K562 (cell line): Measurements from ENCODE around the gene NKAIN4. TPM values are rescaled to one million over a fixed set of nuclear protein-coding genes. Genes with fewer than 3 reads are reported as not detected.

Experiments
- ATAC-seq: fragments of 200-7000 bp; cut with Tn5 transposase; 3 replicates; pipeline ENCODE4 v1.9.1; 2020; ENCODE audit warnings: moderate library complexity
- BruUV-seq: library from RNA; stranded (reverse); fragments of 400-500 nt; replicated peaks from 2 replicates; lab custom pipeline; 2021; lab: Mats Ljungman, UMichigan
- CTCF ChIA-PET: fragments of 300-600 bp; formaldehyde crosslinking; extraction: SDS; loops from one replicate; lab custom pipeline; 2021; ENCODE audit warnings: low intra/inter-chr PET ratio; lab: Yijun Ruan, JAX
- POLR2A ChIA-PET: fragments of 300-600, 350-650 bp; sonication (Branson Sonifier 250); formaldehyde crosslinking; extraction: SDS; loops from one replicate; lab custom pipeline; 2021; ENCODE audit warnings: antibody characterized with exemption, inconsistent platforms; lab: Yijun Ruan, JAX
- DNase-seq, 4 experiments: peaks; one replicate each; pipeline versions ENCODE4 v3.0.0 to v3.0.0-alpha.2; 2011 to 2018; ENCODE audit warnings: low spot score in 3 of 4, mixed read lengths in 3 of 4; ENCODE audit errors: extremely low read depth in 1 of 4
- FAIRE-seq: peaks from 2 replicates; lab custom pipeline; 2011; peaks lifted over from hg19 to GRCh38; lab: Jason Lieb, UNC
- H2AFZ ChIP-seq: 2 replicates; pipeline ENCODE4 v1.6.0; 2011; ENCODE audit warnings: low read depth, low read length, control low read depth, inconsistent platforms
- H3K27ac ChIP-seq: fragments of 200-600 bp; 3 replicates; pipeline ENCODE4 v1.8.0; 2011; ENCODE audit warnings: low read depth, mild to moderate bottlenecking, control low read depth, inconsistent platforms, low read length, moderate library complexity, mixed read lengths; ENCODE audit errors: extremely low read depth
- H3K27me3 ChIP-seq, 2 experiments: fragments of 300-600 bp in 1 of 2; 2 replicates in 1 of 2; 3 replicates in 1 of 2; pipeline versions ENCODE4 v1.6.0 to v1.8.0; 2011; ENCODE audit warnings: inconsistent platforms in 2 of 2, low read length in 2 of 2, mild to moderate bottlenecking in 1 of 2, mixed read lengths in 1 of 2, moderate library complexity in 1 of 2; ENCODE audit not compliant: control insufficient read depth in 2 of 2, insufficient read depth in 2 of 2
- H3K36me3 ChIP-seq: fragments of 300-600 bp; 3 replicates; pipeline ENCODE4 v1.8.0; 2011; ENCODE audit warnings: mild to moderate bottlenecking, low read length, inconsistent platforms; ENCODE audit not compliant: control insufficient read depth, insufficient read depth
- H3K4me1 ChIP-seq, 2 experiments: fragments of 200-600 bp in 1 of 2; replicated peaks in 1 of 2; 2 replicates in 1 of 2; 3 replicates in 1 of 2; pipeline versions ENCODE4 v1.5.1 to v1.8.0; 2011; ENCODE audit warnings: inconsistent platforms in 2 of 2, low read length in 2 of 2, mild to moderate bottlenecking in 1 of 2, mixed read lengths in 1 of 2, moderate library complexity in 1 of 2; ENCODE audit not compliant: control insufficient read depth in 2 of 2, insufficient read depth in 2 of 2
- H3K4me2 ChIP-seq: 2 replicates; pipeline ENCODE4 v1.6.1; 2011; ENCODE audit warnings: low read length, control low read depth, inconsistent platforms, mixed read lengths; ENCODE audit not compliant: insufficient read depth
- H3K4me3 ChIP-seq: fragments of 200-600 bp; sonication (generic), shearing (Covaris generic); 2 replicates; pipeline ENCODE4 v1.5.1; 2016; ENCODE audit warnings: control low read depth, inconsistent platforms
- H3K79me2 ChIP-seq: fragments of 200-600 bp; 3 replicates; pipeline ENCODE4 v1.8.0; 2011; ENCODE audit warnings: low read length, inconsistent platforms; ENCODE audit not compliant: control insufficient read depth, insufficient read depth
- H3K9ac ChIP-seq, 2 experiments: 2 replicates each; pipeline versions ENCODE4 v1.6.0 to v1.6.1; 2011; ENCODE audit warnings: low read depth in 2 of 2, low read length in 2 of 2, control low read depth in 1 of 2, inconsistent platforms in 1 of 2, mild to moderate bottlenecking in 1 of 2, mixed read lengths in 1 of 2; ENCODE audit not compliant: insufficient read depth in 1 of 2
- H3K9me1 ChIP-seq: one replicate; pipeline ENCODE4 v1.6.0; 2011; ENCODE audit warnings: inconsistent platforms, mild to moderate bottlenecking, low read length, moderate library complexity; ENCODE audit not compliant: control insufficient read depth, insufficient read depth
- H3K9me3 ChIP-seq: replicated peaks from 2 replicates; pipeline ENCODE4 v1.5.1; 2011; ENCODE audit warnings: low read depth, low read length, inconsistent platforms; ENCODE audit not compliant: control insufficient read depth, insufficient read depth
- H4K20me1 ChIP-seq: replicated peaks from 2 replicates; pipeline ENCODE4 v1.6.1; 2011; ENCODE audit warnings: low read length, inconsistent platforms, mixed read lengths; ENCODE audit not compliant: control insufficient read depth, insufficient read depth
- EHMT2 ChIP-seq: fragments of 450-650 bp; IDR thresholded peaks from 2 replicates; pipeline ENCODE4 v1.6.1; 2018; ENCODE audit warnings: antibody characterized with exemption
- EP300 ChIP-seq: IDR thresholded peaks from 2 replicates; pipeline ENCODE4 v1.6.1; 2012; ENCODE audit warnings: low read length, improper control_type of control experiment
- EWSR1 ChIP-seq: fragments of 450-650 bp; IDR thresholded peaks from 2 replicates; pipeline ENCODE4 v1.6.1; 2018; ENCODE audit warnings: borderline replicate concordance, mild to moderate bottlenecking, low read depth, moderate library complexity; ENCODE audit not compliant: partially characterized antibody
- SP1 ChIP-seq: sonication (generic); formaldehyde crosslinking; IDR thresholded peaks from 2 replicates; pipeline ENCODE4 v1.8.1; 2022; ENCODE audit warnings: mild to moderate bottlenecking, missing genetic modification reagents
- ZNF41 ChIP-seq: fragments of 250-450 bp; sonication (Bioruptor Pico); conservative IDR thresholded peaks from 2 replicates; pipeline ENCODE4 v1.4.0; 2020; ENCODE audit warnings: mild to moderate bottlenecking
- ZNF695 ChIP-seq: fragments of 450-650 bp; formaldehyde crosslinking; IDR thresholded peaks from 2 replicates; pipeline ENCODE4 v1.4.0; 2020; ENCODE audit warnings: mild to moderate bottlenecking, moderate library complexity
- WGBS: fragments of 100-300 bp; shearing (Covaris generic); methylation state at CpG from one replicate; pipeline ENCODE4 v1.1.6; 2016; ENCODE audit warnings: low coverage, mixed read lengths; ENCODE audit not compliant: insufficient coverage; ENCODE audit errors: missing lambda C conversion rate; 5-methylcytosine and 5-hydroxymethylcytosine counted together
- in situ Hi-C: fragments of 300-500 bp; cut with MboI; formaldehyde crosslinking; loops from 4 replicates; pipeline ENCODE4 v1.15.0; 2018; ENCODE audit warnings: inconsistent platforms, mixed read lengths
- intact Hi-C: fragments of 100-400 bp; cut with micrococcal nuclease; formaldehyde crosslinking; loops from 2 replicates; pipeline ENCODE4 v1.14.2; 2022
- polyA plus RNA-seq, 8 experiments: library from polyadenylated mRNA; depleted of rRNA in 4 of 8; stranded (reverse) in 5 of 8; unstranded in 3 of 8; fragments of >200 nt; fragmentation: Nextera tagmentation in 2 of 8; fragmentation: Illumina TruSeq in 1 of 8; extraction: Ambion mirVana in 2 of 8; extraction: Trizol in 1 of 8; gene quantifications; 2 replicates each; pipeline versions ENCODE4 v1.2.1 to v1.2.3, GENCODE V29; 2011 to 2014; ENCODE audit warnings: inconsistent platforms in 1 of 8, missing spikeins in 1 of 8
- total RNA-seq, 7 experiments: library from RNA; depleted of rRNA in 6 of 7; stranded (reverse); fragments of >200 nt in 6 of 7; fragmentation: Illumina TruSeq in 2 of 7; extraction: Trizol in 2 of 7; gene quantifications; 2 replicates each; pipeline versions ENCODE4 v1.2.1 to v1.2.3, GENCODE V29; 2011 to 2021; ENCODE audit warnings: low replicate concordance in 1 of 7
- TF ChIP-seq, protein P1 (sequence below): fragments of 450-650 bp; IDR thresholded peaks from 2 replicates; pipeline ENCODE4 v1.6.1; 2014; ENCODE audit warnings: low read depth, mild to moderate bottlenecking, moderate library complexity, borderline replicate concordance
- TF ChIP-seq, protein P2 (sequence below): fragments of 450-650 bp; formaldehyde crosslinking; IDR thresholded peaks from 2 replicates; pipeline ENCODE4 v1.4.0; 2020; ENCODE audit warnings: mild to moderate bottlenecking, moderate library complexity
- TF ChIP-seq, protein P3 (sequence below): fragments of 200-400 bp; formaldehyde crosslinking; IDR thresholded peaks from 2 replicates; pipeline ENCODE4 v1.6.1; 2017; ENCODE audit warnings: mild to moderate bottlenecking, low read depth, low read length, moderate library complexity
- TF ChIP-seq, protein P4 (sequence below): sonication (generic); formaldehyde crosslinking; IDR thresholded peaks from 2 replicates; pipeline ENCODE4 v1.8.0; 2022; ENCODE audit warnings: mild to moderate bottlenecking, missing genetic modification reagents
- TF ChIP-seq, protein P5 (sequence below): fragments of 450-650 bp; IDR thresholded peaks from 2 replicates; pipeline ENCODE4 v1.7.1; 2018; ENCODE audit warnings: mild to moderate bottlenecking, low read depth; ENCODE audit not compliant: partially characterized antibody

Gene NKAIN4
- total and polyA plus RNA-seq, 9 of the 15 experiments (the other 6 are each of a cell fraction or from before 2014, with no cell fraction given), result not detected

DNA sequence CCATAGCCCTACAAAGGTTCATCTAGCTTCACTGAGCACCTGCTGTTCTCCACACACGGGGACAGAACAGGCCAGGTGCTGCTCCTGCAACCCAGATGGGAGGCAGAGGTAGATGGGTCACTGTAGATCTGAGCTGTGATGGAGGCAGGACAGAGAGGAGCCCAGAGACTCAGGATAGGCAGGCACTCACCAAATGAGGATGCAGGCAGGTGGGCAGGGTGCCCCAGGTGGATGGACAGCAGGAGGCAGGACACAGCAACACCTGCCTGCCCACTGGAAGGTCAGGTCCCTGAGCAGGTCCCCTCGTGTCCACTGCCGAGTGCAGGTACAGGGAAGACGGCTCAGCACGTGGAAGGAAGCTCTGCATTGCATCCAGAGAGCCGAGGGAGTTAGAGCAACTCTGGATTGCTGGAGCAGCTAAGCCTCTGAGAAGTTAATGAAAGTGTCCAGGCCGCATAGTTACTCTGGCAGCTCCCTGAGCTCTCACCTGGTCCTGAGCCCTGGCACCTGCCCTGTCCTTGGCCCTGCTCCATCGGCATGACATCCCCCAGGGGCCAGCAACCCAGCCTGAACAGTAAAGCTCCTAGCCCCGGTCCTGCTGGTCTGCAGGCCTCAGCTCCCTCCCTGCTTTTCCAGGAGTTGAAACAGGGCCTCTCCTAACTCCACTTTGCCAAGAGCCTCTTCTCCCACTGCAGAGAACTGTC, 33.4 kb downstream of the NKAIN4 start:
- no peak overlapping the region for H3K27ac ChIP-seq
- CTCF ChIA-PET, result no interaction called here
- H3K4me2 ChIP-seq, result no peak overlapping the region
- H3K9ac ChIP-seq, result no peak overlapping the region
- POLR2A ChIA-PET, result interaction anchor here (0.5 kb wide), 1 partner anchor 156 kb away, joined by 3 read pairs; no protein-coding TSS in a partner anchor
- no peaks in the 10 kb centered on the region for H3K79me2 ChIP-seq
- ATAC-seq, result no peak
- BruUV-seq, result no TSS peak
- H3K4me3 ChIP-seq, result no peak overlapping the region
- peaks cover 0 to 40% of the 10 kb centered on the region in 2 experiments; a peak in 3 of 5 replicates for H3K27me3 ChIP-seq
- no peaks in the 10 kb centered on the region for H3K9me3 ChIP-seq
- DNase-seq, result no peak
- H3K4me1 ChIP-seq, result peaks cover 6 to 36% of the 10 kb centered on the region in 2 experiments; a peak in 4 of 5 replicates
- no peak for FAIRE-seq
- in situ Hi-C loops, result no loop called here
- no peaks in the 10 kb centered on the region for H4K20me1 ChIP-seq
- WGBS, result 5% methylated on average over 9 of the region's 9 CpGs
- H3K36me3 ChIP-seq, result no peaks in the 10 kb centered on the region
- intact Hi-C loops, result loop anchor here (5.0 kb wide), 1 partner anchor 161 kb away; no protein-coding TSS in a partner anchor
- no peaks in the 10 kb centered on the region for H3K9me1 ChIP-seq
- no peak overlapping the region for H2AFZ ChIP-seq
- TF ChIP-seq, protein P1, sequence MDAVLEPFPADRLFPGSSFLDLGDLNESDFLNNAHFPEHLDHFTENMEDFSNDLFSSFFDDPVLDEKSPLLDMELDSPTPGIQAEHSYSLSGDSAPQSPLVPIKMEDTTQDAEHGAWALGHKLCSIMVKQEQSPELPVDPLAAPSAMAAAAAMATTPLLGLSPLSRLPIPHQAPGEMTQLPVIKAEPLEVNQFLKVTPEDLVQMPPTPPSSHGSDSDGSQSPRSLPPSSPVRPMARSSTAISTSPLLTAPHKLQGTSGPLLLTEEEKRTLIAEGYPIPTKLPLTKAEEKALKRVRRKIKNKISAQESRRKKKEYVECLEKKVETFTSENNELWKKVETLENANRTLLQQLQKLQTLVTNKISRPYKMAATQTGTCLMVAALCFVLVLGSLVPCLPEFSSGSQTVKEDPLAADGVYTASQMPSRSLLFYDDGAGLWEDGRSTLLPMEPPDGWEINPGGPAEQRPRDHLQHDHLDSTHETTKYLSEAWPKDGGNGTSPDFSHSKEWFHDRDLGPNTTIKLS, result no peak
- TF ChIP-seq EWSR1 (no peak), EP300 (no peak), ZNF695 (CRISPR knock-in tag) (no peak), ZNF41 (no peak), SP1 (no peak), EHMT2 (no peak)
- TF ChIP-seq, protein P2, sequence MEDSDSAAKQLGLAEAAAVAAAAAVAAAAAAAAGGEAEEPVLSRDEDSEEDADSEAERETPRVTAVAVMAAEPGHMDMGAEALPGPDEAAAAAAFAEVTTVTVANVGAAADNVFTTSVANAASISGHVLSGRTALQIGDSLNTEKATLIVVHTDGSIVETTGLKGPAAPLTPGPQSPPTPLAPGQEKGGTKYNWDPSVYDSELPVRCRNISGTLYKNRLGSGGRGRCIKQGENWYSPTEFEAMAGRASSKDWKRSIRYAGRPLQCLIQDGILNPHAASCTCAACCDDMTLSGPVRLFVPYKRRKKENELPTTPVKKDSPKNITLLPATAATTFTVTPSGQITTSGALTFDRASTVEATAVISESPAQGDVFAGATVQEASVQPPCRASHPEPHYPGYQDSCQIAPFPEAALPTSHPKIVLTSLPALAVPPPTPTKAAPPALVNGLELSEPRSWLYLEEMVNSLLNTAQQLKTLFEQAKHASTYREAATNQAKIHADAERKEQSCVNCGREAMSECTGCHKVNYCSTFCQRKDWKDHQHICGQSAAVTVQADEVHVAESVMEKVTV (CRISPR knock-in tag), result no peak
- TF ChIP-seq, protein P3, sequence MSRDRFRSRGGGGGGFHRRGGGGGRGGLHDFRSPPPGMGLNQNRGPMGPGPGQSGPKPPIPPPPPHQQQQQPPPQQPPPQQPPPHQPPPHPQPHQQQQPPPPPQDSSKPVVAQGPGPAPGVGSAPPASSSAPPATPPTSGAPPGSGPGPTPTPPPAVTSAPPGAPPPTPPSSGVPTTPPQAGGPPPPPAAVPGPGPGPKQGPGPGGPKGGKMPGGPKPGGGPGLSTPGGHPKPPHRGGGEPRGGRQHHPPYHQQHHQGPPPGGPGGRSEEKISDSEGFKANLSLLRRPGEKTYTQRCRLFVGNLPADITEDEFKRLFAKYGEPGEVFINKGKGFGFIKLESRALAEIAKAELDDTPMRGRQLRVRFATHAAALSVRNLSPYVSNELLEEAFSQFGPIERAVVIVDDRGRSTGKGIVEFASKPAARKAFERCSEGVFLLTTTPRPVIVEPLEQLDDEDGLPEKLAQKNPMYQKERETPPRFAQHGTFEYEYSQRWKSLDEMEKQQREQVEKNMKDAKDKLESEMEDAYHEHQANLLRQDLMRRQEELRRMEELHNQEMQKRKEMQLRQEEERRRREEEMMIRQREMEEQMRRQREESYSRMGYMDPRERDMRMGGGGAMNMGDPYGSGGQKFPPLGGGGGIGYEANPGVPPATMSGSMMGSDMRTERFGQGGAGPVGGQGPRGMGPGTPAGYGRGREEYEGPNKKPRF, result no peak
- TF ChIP-seq, protein P4, sequence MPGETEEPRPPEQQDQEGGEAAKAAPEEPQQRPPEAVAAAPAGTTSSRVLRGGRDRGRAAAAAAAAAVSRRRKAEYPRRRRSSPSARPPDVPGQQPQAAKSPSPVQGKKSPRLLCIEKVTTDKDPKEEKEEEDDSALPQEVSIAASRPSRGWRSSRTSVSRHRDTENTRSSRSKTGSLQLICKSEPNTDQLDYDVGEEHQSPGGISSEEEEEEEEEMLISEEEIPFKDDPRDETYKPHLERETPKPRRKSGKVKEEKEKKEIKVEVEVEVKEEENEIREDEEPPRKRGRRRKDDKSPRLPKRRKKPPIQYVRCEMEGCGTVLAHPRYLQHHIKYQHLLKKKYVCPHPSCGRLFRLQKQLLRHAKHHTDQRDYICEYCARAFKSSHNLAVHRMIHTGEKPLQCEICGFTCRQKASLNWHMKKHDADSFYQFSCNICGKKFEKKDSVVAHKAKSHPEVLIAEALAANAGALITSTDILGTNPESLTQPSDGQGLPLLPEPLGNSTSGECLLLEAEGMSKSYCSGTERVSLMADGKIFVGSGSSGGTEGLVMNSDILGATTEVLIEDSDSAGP (CRISPR knock-in tag), result no peak
- TF ChIP-seq, protein P5, sequence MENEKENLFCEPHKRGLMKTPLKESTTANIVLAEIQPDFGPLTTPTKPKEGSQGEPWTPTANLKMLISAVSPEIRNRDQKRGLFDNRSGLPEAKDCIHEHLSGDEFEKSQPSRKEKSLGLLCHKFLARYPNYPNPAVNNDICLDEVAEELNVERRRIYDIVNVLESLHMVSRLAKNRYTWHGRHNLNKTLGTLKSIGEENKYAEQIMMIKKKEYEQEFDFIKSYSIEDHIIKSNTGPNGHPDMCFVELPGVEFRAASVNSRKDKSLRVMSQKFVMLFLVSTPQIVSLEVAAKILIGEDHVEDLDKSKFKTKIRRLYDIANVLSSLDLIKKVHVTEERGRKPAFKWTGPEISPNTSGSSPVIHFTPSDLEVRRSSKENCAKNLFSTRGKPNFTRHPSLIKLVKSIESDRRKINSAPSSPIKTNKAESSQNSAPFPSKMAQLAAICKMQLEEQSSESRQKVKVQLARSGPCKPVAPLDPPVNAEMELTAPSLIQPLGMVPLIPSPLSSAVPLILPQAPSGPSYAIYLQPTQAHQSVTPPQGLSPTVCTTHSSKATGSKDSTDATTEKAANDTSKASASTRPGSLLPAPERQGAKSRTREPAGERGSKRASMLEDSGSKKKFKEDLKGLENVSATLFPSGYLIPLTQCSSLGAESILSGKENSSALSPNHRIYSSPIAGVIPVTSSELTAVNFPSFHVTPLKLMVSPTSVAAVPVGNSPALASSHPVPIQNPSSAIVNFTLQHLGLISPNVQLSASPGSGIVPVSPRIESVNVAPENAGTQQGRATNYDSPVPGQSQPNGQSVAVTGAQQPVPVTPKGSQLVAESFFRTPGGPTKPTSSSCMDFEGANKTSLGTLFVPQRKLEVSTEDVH, result no peak
